ENCODE data around the gene SUPT20HL2. TPM values are rescaled to one million over a fixed set of nuclear protein-coding genes. Genes with fewer than 3 reads are reported as not detected.
"Not testable (repeated sequence)": the region's sequence is repeated elsewhere in the genome, so short reads cannot be mapped to it uniquely, and the experiment has no call there.

Gene SUPT20HL2
- total RNA-seq, 2 donors from 2014 or later: not detected

GRCh38 chrX:24317567-24317966 lies 3.7 kb upstream of the SUPT20HL2 start:
- DNase-seq: no peak
- Histone ChIP-seq H3K9ac (ENCODE audit: low read depth in 2 of 2, low read length in 2 of 2) (no peak overlapping the region), H3K9me3 (no peaks in the 10 kb centered on the region), H3K36me3 (no peaks in the 10 kb centered on the region), H3K4me3 (no peak overlapping the region), H3K27ac (no peak overlapping the region), H3K27me3 (no peaks in the 10 kb centered on the region), H3K4me1 (no peaks in the 10 kb centered on the region)
- intact Hi-C loops (cut with DNase I): no loop called here
- TF ChIP-seq, protein P1, sequence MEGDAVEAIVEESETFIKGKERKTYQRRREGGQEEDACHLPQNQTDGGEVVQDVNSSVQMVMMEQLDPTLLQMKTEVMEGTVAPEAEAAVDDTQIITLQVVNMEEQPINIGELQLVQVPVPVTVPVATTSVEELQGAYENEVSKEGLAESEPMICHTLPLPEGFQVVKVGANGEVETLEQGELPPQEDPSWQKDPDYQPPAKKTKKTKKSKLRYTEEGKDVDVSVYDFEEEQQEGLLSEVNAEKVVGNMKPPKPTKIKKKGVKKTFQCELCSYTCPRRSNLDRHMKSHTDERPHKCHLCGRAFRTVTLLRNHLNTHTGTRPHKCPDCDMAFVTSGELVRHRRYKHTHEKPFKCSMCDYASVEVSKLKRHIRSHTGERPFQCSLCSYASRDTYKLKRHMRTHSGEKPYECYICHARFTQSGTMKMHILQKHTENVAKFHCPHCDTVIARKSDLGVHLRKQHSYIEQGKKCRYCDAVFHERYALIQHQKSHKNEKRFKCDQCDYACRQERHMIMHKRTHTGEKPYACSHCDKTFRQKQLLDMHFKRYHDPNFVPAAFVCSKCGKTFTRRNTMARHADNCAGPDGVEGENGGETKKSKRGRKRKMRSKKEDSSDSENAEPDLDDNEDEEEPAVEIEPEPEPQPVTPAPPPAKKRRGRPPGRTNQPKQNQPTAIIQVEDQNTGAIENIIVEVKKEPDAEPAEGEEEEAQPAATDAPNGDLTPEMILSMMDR (IDR thresholded peaks at IDR 0.05): no peak

GRCh38 chrX:24316111-24316510 lies 2.2 kb upstream of the SUPT20HL2 start:
- TF ChIP-seq, protein P1 (IDR thresholded peaks at IDR 0.05): no peak
- Histone ChIP-seq H3K27ac (no peak overlapping the region), H3K36me3 (no peaks in the 10 kb centered on the region), H3K9ac (ENCODE audit: low read depth in 2 of 2, low read length in 2 of 2) (no peak overlapping the region), H3K27me3 (no peaks in the 10 kb centered on the region), H3K9me3 (no peaks in the 10 kb centered on the region), H3K4me3 (no peak overlapping the region), H3K4me1 (no peaks in the 10 kb centered on the region)
- no peak for DNase-seq
- intact Hi-C loops (cut with DNase I): no loop called here

GRCh38 chrX:24312249-24312607 lies 1.6 kb downstream of the SUPT20HL2 start:
- H3K4me3 ChIP-seq; H3K36me3 ChIP-seq; H3K9ac ChIP-seq (ENCODE audit: low read depth in 2 of 2, low read length in 2 of 2); H3K4me1 ChIP-seq; intact Hi-C loops (cut with DNase I); H3K27me3 ChIP-seq; H3K27ac ChIP-seq; H3K9me3 ChIP-seq; DNase-seq: not testable (repeated sequence)

GRCh38 chrX:24311507-24312248 lies 2.2 kb downstream of the SUPT20HL2 start:
- H3K27me3 ChIP-seq; H3K9me3 ChIP-seq; DNase-seq; H3K27ac ChIP-seq; intact Hi-C loops (cut with DNase I); H3K4me1 ChIP-seq; H3K4me3 ChIP-seq; H3K9ac ChIP-seq (ENCODE audit: low read depth in 2 of 2, low read length in 2 of 2); H3K36me3 ChIP-seq: not testable (repeated sequence)

DNA sequence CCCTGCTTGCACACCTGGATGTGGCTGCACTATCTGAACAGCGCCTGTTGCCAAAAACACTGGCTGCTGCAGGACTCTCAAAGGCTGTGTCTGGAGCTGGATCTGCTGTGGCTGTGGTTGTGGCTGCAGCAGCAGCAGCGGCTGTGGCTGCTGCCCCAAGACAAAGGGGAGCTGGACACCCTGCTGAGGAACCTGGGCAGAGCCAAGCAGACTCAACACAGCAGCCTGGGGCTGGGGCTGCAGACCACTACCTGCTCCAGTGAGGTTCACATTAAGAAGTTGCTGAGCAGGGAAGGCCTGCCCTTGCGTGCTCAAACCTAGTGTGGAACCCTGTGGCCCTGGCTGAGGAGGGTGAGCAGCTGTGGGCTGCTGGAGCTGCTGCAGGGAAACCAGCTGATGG lies 3.0 kb downstream of the SUPT20HL2 start:
- H3K27me3 ChIP-seq; H3K9me3 ChIP-seq; H3K4me3 ChIP-seq; H3K9ac ChIP-seq (ENCODE audit: low read depth in 2 of 2, low read length in 2 of 2); H3K27ac ChIP-seq; DNase-seq; H3K4me1 ChIP-seq; H3K36me3 ChIP-seq; intact Hi-C loops (cut with DNase I): not testable (repeated sequence)

GRCh38 chrX:24309580-24310374 lies 4.1 kb downstream of the SUPT20HL2 start:
- intact Hi-C loops (cut with DNase I); H3K9me3 ChIP-seq: not testable (repeated sequence)

DNA sequence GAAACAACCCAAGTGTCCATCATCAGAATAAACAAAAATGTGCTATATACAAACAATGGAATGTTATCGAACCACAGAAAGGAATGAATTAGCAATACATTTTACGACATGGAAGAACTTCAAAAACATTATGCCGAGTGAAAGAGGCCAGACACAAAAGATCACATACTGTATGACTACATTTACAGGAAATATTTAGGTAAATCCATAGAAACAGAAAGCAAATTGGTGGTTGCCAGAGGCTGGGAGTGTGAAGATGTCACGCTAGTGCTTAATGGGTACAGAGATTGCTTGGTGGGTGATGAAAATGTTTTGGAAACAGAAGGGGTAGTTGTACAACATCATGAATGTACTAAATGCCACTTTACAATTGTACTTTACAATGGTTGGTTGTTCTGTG lies 5.1 kb downstream of the SUPT20HL2 start:
- H3K4me1 ChIP-seq; H3K36me3 ChIP-seq; H3K27me3 ChIP-seq; H3K9ac ChIP-seq (ENCODE audit: low read depth in 2 of 2, low read length in 2 of 2); intact Hi-C loops (cut with DNase I); H3K4me3 ChIP-seq; H3K9me3 ChIP-seq; H3K27ac ChIP-seq; DNase-seq: not testable (repeated sequence)

More at GRCh38 chrX:24309580-24310374, 4.1 kb downstream of the SUPT20HL2 start:
- not testable (repeated sequence) for H3K27me3 ChIP-seq; H3K4me3 ChIP-seq; H3K27ac ChIP-seq; H3K4me1 ChIP-seq; H3K9ac ChIP-seq (ENCODE audit: low read depth in 2 of 2, low read length in 2 of 2); DNase-seq; H3K36me3 ChIP-seq

- H3K36me3 ChIP-seq: no peaks in the 10 kb centered on the region
- TF ChIP-seq, protein P1 (IDR thresholded peaks at IDR 0.05): no peak
- H3K9ac ChIP-seq (ENCODE audit: low read depth in 2 of 2, low read length in 2 of 2): no peak overlapping the region
- H3K4me1 ChIP-seq: no peaks in the 10 kb centered on the region
- intact Hi-C loops (cut with DNase I): no loop called here
- DNase-seq: no peak
- H3K27me3 ChIP-seq: no peaks in the 10 kb centered on the region
- no peak overlapping the region for H3K27ac ChIP-seq
- H3K4me3 ChIP-seq: no peak overlapping the region
- no peaks in the 10 kb centered on the region for H3K9me3 ChIP-seq
Measured at GRCh38 chrX:24306440-24306839, 7.4 kb downstream of the SUPT20HL2 start.

All from colonic mucosa (tissue), 4 donors.